GM12878 (cell line): ENCODE data around the gene HEXIM2. TPM values are rescaled to one million over a fixed set of nuclear protein-coding genes. Genes with fewer than 3 reads are reported as not detected.

Experiments
- CREM ChIP-seq: IDR thresholded peaks from 2 replicates; pipeline ENCODE4 v1.6.1; 2014; ENCODE audit warnings: antibody characterized with exemption, low read depth
- DPF2 ChIP-seq: fragments of 450-650 bp; IDR thresholded peaks from 2 replicates; pipeline ENCODE4 v1.6.1; 2017; ENCODE audit warnings: mild to moderate bottlenecking
- IKZF2 ChIP-seq, 2 experiments: fragments of 450-650 bp; IDR thresholded peaks; 2 replicates each; pipeline ENCODE4 v1.6.1; 2017; ENCODE audit warnings: mild to moderate bottlenecking in 2 of 2, moderate library complexity in 2 of 2
- MEF2B ChIP-seq: fragments of 450-650 bp; IDR thresholded peaks from 2 replicates; pipeline ENCODE4 v1.6.1; 2018; ENCODE audit warnings: mild to moderate bottlenecking, moderate library complexity; ENCODE audit not compliant: partially characterized antibody, poor library complexity, severe bottlenecking
- NFXL1 ChIP-seq: fragments of 450-650 bp; IDR thresholded peaks from 2 replicates; pipeline ENCODE4 v1.6.1; 2017; ENCODE audit warnings: antibody characterized with exemption, mild to moderate bottlenecking, borderline replicate concordance
- POLR2A ChIP-seq: IDR thresholded peaks from 2 replicates; pipeline ENCODE4 v1.6.1; 2011; ENCODE audit warnings: low read depth, mild to moderate bottlenecking, low read length
- POLR2AphosphoS5 ChIP-seq: IDR thresholded peaks from 2 replicates; pipeline ENCODE4 v1.6.1; 2011; ENCODE audit warnings: mild to moderate bottlenecking, low read length, inconsistent platforms
- TCF3 ChIP-seq: IDR thresholded peaks from 2 replicates; pipeline ENCODE4 v1.6.1; 2012; ENCODE audit warnings: low read depth, mild to moderate bottlenecking, low read length, borderline replicate concordance; ENCODE audit not compliant: insufficient read depth
- ZBTB11 ChIP-seq: fragments of 450-650 bp; formaldehyde crosslinking; IDR thresholded peaks from 2 replicates; pipeline ENCODE4 v1.5.0; 2022; ENCODE audit warnings: mild to moderate bottlenecking, missing genetic modification characterization
- polyA plus RNA-seq, 11 experiments: library from polyadenylated mRNA; depleted of rRNA in 4 of 11; unstranded in 6 of 11; stranded (reverse) in 5 of 11; fragments of >200 nt; fragmentation: Nextera tagmentation in 4 of 11; fragmentation: Illumina TruSeq in 1 of 11; extraction: Ambion mirVana in 4 of 11; extraction: Trizol in 1 of 11; gene quantifications; 1 replicate in 1 of 11; 2 replicates in 10 of 11; pipeline versions ENCODE4 v1.2.1 to v1.2.3, GENCODE V29; 2011 to 2016; ENCODE audit warnings: inconsistent platforms in 2 of 11, missing spikeins in 2 of 11, low read depth in 1 of 11
- total RNA-seq, 4 experiments: library from RNA; depleted of rRNA in 3 of 4; stranded (reverse); fragments of >200 nt in 3 of 4; fragmentation: Illumina TruSeq in 1 of 4; extraction: Trizol in 1 of 4; gene quantifications; 2 replicates each; pipeline versions ENCODE4 v1.2.1 to v1.2.3, GENCODE V29; 2013 to 2021
- TF ChIP-seq, protein P1 (sequence below): IDR thresholded peaks from 2 replicates; pipeline ENCODE4 v1.6.1; 2012; ENCODE audit warnings: low read length, inconsistent platforms
- TF ChIP-seq, protein P2 (sequence below): fragments of 450-650 bp; formaldehyde crosslinking; IDR thresholded peaks from 2 replicates; pipeline ENCODE4 v1.4.0; 2020; ENCODE audit warnings: mild to moderate bottlenecking, moderate library complexity

HEXIM2 gene
- total and polyA plus RNA-seq, 10 of the 15 experiments (the other 5 are each of a cell fraction or from before 2014, with no cell fraction given), result 0.10 to 10.3 (median 6.4) TPM

GRCh38 chr17:45160447-45161287, 1.0 kb upstream of the HEXIM2 start (continued):
- TF ChIP-seq MEF2B (peak; percentile 29), POLR2A (peak; percentile 74; the same call in 1 of the 2 replicates), NFXL1 (no peak), ZBTB11 (CRISPR knock-in tag) (no peak), TCF3 (no peak), POLR2AphosphoS5 (peak; percentile 89), CREM (peak; percentile 32; the same call in 1 of the 2 replicates), IKZF2 (IDR thresholded peaks at IDR 0.05) (peak in 1 of 2 experiments; percentile 65; a peak in 2 of 4 replicates), DPF2 (no peak)
- TF ChIP-seq, protein P1, sequence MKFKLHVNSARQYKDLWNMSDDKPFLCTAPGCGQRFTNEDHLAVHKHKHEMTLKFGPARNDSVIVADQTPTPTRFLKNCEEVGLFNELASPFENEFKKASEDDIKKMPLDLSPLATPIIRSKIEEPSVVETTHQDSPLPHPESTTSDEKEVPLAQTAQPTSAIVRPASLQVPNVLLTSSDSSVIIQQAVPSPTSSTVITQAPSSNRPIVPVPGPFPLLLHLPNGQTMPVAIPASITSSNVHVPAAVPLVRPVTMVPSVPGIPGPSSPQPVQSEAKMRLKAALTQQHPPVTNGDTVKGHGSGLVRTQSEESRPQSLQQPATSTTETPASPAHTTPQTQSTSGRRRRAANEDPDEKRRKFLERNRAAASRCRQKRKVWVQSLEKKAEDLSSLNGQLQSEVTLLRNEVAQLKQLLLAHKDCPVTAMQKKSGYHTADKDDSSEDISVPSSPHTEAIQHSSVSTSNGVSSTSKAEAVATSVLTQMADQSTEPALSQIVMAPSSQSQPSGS, result 0 out of 2 replicates have a peak, but pooled peaks have one; percentile 12
- TF ChIP-seq, protein P2, sequence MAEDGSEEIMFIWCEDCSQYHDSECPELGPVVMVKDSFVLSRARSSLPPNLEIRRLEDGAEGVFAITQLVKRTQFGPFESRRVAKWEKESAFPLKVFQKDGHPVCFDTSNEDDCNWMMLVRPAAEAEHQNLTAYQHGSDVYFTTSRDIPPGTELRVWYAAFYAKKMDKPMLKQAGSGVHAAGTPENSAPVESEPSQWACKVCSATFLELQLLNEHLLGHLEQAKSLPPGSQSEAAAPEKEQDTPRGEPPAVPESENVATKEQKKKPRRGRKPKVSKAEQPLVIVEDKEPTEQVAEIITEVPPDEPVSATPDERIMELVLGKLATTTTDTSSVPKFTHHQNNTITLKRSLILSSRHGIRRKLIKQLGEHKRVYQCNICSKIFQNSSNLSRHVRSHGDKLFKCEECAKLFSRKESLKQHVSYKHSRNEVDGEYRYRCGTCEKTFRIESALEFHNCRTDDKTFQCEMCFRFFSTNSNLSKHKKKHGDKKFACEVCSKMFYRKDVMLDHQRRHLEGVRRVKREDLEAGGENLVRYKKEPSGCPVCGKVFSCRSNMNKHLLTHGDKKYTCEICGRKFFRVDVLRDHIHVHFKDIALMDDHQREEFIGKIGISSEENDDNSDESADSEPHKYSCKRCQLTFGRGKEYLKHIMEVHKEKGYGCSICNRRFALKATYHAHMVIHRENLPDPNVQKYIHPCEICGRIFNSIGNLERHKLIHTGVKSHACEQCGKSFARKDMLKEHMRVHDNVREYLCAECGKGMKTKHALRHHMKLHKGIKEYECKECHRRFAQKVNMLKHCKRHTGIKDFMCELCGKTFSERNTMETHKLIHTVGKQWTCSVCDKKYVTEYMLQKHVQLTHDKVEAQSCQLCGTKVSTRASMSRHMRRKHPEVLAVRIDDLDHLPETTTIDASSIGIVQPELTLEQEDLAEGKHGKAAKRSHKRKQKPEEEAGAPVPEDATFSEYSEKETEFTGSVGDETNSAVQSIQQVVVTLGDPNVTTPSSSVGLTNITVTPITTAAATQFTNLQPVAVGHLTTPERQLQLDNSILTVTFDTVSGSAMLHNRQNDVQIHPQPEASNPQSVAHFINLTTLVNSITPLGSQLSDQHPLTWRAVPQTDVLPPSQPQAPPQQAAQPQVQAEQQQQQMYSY, result no peak
